GM21737 (cell line): ENCODE measurements around the gene UTS2B.
A peak's percentile ranks its signal among the peaks of the same experiment; 100 is the strongest.
"Not testable (repeated sequence)": the region's sequence is repeated elsewhere in the genome, so short reads cannot be mapped to it uniquely, and the experiment has no call there.

Experiments
- ATAC-seq: cut with Tn5 transposase; IDR thresholded peaks from one replicate; pipeline ENCODE4 v1.9.1; 2021; ENCODE audit warnings: mild to moderate bottlenecking, moderate library complexity; ENCODE audit not compliant: unreplicated experiment

UTS2B gene

DNA sequence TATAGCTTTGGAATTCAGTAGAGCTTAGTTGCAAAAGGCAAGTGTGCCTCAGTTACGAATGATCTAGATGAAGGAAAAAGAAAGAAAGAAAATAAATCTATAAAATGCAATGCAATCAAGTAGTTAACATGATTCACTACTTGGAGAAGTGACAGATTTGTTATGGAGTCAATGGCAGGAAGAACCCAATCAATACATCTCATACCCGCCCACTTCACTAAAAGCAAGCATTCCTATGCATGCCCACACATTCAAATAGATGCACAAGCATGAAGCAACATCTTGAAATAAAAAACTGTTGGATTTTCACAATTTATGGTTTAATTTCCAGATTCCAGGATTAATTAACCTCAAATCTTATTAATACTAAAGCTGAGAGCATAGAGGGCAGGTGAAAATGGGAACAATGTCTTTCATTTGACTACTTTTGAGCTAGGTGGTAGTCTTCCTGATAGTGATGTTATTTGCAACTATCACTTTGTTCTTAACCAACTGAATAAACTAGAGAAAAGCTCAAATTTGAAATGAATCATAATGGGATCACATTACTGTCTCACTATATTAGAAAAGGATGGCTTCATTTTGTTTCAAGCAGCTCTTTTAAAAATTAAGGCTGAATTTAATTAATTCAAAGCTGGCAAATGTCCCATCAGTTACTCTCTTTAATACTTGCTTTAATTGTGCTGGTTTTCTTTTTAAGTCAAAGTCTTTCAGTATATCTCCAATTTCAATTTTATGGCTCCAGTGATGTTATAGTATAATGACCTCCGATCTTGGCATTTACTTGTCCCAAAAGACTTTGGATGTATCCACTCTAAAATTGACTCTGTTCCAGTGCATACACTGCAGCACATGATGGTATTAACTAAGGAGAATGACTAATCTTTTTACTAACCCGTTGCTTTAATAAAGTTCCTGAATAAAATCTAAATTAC, 47.8 kb downstream of the UTS2B start:
- no peak for ATAC-seq

DNA sequence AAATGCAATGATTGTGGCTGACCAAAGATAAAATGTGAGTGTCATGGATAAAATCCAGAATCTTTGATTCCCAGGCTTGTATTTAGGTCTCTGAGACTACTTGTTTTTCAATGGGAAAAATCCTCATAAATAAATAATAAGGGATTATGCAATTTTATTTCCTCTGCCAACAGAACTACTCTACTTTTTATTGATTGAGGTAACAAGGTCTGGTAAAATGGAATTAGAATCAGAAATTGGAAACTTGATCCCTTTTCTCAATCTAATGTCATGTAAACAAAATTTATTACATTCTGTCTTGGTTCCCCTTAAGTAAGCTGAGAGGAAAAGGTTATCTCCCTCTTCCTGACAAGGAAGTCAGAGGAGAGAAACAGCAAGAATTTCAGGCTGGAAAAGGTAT, 49.4 kb downstream of the UTS2B start:
- ATAC-seq: no peak

DNA sequence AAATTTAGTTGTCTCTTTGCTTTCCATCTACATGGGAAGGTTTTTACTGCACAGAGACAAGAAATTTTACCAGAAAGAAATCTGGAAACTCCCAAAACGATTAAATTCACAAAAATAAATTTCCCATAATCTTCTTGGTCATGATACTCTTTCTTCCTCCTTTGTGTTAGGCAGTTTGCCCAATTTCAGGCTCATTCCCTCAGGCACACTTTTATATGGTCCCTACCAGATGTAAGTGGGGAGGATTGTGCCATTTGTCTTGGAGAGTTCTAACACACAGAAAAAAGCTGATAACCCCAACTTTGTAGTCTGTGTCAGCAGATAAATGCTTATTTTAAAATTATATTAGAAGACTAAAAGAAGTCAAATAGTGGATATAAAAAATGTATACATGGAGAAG, 50.2 kb downstream of the UTS2B start:
- ATAC-seq: no peak

DNA sequence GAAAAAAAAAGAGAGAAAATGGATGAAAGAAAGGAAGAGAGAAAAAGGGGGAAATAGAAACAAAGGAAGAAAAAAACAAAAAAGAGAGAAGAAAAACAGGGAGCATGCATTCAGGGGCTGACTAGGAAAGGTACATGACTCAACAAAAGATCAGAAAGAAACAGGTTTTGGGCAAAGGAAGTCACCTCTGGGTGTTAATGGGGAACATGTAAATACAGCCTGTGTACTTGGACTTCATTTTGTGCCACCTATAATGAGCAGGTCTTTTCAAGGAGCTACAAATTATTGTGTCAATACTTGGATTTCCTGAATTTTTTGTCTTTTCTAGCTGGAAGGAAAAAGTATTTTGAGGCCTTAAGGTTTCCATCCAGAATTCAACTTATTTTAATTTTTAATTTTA, 54.6 kb downstream of the UTS2B start:
- no peak for ATAC-seq

DNA sequence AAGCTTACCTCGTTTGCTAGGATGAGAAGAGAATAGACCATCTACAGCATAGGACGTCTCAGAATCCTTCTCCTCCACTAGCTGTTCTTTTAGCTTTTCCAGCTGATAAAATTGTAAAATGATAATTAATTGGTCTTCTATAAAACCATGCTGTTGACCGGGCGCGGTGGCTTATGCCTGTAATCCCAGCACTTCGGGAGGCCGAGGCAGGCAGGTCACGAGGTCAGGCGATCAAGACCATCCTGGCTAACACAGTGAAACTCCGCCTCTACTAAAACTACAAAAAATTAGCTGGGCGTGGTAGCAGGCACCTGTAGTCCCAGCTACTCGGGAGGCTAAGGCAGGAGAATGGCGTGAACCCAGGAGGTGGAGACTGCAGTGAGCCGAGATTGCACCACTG, 55.1 kb downstream of the UTS2B start:
- not testable (repeated sequence) for ATAC-seq

DNA sequence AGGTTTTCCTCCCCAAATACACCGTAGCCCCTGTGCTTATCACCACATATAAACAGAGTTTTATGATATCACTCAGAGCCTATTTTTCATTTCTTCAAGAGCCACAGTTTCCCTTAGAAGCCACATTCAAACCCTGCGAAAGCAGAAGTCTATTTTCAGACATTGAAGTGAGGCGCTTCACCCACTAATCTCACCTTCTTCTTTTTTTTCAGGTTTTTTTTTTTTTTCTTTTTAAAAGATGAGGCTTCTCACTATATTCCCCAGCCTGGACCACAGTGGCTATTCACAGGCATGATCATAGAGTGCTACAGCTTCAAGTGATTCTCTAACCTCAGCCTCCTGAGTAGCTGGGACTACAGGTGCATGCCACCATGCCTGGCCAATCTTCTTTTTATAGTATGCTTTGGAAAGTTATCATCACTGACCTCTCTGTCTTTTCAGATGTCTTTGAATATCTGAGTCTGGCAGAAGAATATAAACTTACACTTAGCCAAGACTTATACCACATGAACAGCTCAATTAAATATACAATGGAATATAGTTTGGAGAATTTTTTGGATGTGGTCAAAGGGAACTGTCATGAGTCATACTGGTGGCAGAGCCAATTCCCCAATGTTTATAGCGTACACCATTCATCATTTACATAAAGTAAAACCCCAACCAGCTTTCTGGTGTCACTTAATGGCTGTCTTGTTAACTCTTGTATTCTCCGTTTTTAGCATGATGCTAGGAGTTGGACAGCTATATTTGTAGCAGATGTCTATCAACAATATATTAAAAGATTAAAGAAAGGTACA, 60.8 kb downstream of the UTS2B start:
- peak; percentile 60 for ATAC-seq

DNA sequence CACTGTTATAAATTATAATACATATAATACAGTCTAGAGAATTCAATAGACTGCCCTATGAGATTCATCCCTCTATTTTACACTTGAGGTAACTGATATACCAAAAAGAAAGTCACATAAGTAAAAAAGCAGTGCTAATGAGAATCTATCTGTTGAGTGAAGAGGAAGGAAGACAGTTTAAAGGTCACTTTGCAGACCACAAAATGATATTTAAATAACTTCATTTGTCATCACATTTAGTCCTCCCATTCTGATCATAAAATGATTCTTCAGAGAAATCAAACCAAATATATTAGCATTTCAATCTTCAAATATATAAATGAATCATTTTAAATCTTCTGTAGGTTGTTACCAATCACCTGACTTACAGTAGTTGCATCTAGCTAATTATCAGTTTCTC, 61.6 kb downstream of the UTS2B start:
- ATAC-seq: no peak

DNA sequence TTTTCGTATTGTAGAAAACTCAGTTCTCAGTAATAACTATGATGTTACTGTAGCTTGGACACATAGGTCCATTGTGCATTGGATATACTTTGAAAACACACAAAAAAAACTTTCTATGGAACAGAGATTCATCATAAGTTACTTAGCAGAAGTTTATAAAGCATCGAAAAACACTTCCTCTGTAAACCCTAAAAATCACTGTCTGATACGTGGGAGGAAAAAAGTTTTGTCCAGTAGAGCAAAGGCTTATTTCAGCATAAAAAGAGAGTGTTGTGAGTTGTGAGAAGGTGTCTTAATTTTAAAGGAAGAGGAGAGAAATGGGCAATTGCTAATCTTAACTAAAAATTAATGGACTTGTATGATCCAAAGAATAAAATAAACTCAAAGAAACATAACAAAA, 66.5 kb downstream of the UTS2B start:
- peak; percentile 23 for ATAC-seq

DNA sequence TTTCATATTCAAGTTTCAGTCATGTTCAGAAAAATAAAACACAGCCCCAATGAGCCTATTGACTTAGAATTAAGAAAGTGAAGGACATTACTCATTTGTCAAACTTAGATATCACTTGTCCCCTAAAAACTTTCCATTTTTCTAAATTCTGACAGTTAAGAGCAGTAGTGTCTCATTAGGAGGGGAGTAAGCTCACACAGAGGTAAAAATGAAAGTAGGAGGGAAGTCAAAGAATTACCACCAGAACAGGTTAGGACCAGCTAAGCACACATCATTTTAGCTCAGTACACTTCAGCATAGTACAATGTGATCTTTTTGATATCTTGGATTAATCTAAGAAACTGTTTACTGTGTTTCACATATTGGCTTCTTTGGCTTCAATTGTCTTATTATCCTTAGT, 67.0 kb downstream of the UTS2B start:
- peak; percentile 85 for ATAC-seq

DNA sequence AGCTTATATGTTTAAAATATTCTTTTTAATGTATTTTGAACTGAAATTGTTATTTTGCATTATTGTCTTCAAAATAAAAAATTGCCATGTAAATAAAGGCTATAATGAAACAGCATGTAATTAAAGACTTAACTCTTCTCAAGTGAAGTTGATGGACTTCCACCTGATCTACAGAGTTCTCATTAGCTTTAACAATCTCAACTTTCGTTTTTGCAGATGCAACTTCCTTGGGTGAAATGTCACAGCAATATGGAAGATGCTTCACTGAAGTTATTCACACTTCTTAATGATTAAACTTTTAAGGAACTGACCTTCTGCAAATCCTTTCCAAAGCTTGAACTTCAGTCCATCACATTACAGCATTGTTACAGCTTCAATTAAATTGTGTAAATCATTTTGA, 67.7 kb downstream of the UTS2B start:
- peak; percentile 47 for ATAC-seq

DNA sequence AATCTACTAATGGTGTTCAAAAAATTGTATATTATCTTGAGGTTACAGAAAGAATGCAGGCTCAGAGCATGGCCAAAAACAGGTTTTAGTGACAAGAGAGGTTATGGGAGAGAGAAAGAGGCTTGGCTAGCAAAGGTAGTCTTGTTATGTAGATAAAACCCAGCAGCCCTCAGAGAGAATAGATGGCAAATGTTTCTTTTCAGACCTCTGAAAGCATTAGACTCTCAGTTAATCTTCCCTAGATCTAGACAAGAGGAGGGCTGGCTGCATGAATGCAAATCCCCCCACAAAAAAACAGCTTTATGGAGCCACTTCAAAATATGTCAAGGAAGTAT, 69.1 kb downstream of the UTS2B start:
- no peak for ATAC-seq

DNA sequence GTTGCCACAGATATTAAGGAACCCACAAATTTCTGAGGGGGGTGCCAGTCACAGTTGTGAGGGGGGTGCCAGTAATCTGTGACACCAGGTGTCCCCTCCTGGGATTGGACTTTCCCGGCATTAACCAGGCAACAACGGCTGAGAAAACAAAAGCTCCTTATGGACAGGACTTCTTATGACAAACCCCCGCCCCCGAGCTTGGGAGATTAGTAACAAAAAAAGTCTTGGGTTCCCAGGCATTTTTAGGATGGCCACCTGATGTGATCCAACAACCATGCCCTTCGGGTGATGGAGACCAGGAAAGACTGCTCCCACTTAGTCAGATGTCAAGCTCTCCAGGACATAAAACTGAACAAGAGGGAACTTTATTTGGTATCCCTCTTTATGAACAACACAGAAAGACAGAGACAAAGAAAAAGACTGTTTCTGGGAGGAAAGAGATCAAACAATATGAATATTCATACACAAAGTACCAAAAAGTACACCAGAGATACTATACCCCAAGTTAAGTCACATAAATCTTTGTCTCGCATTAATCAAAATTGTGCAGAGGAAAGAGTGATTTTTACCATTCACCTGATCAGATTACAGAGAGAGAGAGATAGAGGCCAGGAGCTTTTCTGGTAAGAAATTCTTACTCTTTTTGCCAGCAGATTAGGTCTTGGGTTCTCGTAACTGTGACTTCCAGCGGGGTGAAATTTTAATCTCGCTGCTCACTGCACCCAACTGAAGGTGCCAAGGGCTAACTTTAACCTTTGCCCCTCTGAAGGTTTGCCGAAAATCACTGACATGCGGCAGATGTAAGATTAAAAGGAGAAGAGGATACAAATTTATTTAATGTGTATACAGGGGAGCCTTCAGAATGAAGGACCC, 69.7 kb downstream of the UTS2B start:
- no peak for ATAC-seq

DNA sequence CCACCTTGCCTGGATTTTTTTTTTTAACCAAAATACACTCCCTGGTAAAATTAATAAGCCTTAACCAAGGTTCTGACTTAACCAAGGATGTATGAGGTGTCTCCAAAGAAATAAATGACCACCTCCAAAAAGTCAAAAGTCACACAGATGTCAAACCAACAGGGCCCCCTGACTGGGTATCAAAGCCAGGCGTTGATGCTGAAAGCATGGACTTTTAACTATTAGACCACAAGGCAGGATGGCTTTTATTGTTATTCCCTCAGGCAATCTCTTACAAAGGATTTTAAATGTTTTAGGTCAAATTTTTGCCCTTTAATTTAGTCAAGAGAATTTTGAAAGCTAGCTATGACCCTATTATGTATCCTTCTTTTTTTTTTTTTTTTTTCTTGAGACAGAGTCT, 70.8 kb downstream of the UTS2B start:
- ATAC-seq: no peak

DNA sequence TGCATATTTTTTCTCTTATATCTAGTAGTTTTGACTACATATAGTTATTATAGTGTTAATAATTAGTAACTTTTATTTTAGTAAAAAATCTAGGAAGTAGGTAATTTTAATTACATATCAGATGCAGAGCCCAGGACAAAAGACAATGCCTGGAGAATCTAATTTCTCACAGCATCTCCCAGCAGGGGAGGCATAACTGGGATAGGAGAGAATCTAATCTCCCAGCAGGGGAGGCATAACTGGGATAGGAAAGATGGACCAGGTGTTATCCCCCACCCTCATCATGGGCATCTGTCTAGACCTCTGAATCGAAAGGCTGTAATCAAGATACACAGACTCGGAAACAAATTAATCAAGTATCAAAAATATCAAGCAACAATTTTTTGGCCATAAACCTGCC, 73.0 kb downstream of the UTS2B start:
- no peak for ATAC-seq

DNA sequence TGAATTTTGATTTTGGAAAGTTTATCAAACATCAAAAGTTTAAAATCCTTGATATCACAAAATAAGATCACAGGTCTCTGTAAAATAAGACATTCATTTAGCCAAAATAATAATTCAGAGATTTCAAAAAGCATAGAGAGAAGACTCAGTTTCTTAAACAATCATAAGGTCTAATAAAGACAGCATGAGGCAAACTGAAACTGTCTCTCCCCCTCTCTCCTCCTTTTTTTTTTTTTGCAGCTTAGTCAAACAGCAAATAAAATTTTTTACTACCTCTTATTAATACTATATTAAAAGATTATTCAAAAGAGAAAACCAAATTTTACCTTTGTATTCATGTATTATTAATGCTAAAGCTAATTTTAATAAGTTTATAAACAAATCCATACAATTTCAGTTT, 73.9 kb downstream of the UTS2B start:
- no peak for ATAC-seq

DNA sequence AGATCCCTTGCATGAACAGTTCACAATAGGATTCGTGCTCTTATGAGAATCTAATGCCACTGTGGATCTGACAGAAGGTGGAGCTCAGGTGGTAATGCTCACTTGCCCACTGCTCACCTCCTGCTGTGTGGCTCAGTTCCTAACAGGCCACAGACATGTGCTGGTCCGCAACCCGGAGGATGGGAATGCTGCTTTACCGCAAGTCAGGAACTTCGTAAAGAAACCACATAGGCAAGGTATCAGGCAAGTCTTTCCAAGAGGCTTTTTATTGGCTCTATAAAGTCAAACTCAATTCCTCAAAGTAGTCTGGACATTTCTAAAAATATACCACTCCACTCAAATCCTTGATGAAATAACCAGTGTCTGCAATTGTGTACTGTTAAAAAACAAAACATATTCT, 75.2 kb downstream of the UTS2B start:
- ATAC-seq: no peak

DNA sequence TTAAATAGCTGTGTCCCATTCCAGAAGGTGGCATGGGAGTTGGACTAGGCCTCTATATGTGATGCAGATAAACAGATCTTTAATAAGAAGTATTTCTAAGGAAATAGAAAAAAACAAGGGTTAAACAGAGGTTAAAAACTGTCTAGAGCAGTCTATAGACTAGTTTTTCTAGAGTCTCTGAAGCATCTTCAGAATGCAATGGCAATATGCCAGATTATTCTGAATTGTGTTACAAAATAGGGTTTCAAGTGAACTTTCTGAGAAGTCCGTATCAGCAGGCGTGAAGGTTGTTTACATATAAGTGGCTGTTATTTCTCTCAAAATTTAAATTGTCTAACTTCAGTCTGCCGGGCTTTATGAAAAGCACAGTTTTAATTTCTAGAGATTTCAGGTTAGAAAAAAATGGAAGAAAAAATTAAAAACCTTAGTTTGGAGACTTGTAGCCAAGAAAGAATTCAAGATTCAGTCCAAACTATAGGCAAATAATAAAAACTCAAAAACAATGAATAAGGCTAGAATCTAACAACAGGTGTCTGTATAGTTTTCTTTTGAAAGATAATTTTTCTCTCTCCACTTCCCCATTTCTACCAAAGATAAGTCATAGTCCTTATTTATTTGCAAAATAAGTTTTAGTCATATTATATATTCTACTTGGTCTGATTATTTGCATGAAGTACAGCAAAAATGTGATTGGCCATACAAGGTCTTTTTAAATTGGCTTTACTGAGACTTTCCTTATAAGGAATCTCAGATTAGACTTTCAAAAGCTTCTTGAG, 76.0 kb downstream of the UTS2B start:
- no peak for ATAC-seq

DNA sequence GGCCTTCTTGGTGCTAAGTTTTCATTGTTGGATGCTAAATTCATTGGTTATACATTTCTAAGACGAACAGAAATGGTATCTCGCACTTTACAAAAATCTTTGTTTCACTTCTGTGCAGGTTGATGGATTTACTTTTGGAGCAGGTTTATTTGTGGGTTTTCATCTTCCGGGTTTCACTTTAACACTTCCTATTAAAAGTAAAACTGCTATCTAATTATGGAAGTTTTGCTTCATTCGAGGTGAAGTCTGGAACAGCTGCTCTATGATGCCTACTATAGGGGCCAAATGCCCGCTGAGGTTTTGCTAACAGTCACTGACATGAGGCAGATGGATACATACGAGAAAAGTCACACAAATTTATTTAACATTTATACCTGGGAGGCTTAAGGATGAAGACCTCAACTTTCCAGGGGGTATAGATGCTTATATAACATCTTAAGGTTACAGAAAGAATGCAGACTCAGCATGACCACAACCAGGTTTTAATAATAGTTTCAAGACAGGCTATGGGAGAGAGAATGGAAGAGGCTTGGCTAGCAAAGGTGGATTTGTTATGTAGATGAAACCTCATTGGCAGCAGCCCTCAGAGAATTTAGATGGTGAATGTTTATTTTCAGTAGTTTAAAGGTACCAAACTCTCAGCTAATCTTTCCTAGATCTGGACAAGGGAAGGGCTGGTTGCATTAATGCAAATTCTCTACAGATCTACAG, 77.1 kb downstream of the UTS2B start:
- no peak for ATAC-seq

DNA sequence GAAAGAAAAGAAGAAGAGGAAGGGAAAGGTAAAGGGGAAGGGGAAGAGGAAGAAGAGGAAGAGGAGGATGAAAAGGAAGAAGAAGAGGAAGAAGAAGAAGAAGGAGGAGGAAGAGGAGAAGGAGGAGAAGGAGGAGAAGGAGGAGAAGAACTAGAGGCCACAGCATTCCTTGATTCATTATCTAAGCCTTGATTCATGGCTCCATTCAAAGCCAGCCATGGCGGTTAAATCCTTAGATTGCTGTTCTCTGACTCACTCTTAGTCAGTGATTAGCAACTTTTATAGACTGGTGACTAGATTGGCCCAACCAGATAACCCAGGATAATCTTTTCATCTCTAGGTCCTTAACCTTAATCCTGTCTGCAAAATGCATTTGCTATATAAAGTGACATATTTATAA, 83.7 kb downstream of the UTS2B start:
- no peak for ATAC-seq

DNA sequence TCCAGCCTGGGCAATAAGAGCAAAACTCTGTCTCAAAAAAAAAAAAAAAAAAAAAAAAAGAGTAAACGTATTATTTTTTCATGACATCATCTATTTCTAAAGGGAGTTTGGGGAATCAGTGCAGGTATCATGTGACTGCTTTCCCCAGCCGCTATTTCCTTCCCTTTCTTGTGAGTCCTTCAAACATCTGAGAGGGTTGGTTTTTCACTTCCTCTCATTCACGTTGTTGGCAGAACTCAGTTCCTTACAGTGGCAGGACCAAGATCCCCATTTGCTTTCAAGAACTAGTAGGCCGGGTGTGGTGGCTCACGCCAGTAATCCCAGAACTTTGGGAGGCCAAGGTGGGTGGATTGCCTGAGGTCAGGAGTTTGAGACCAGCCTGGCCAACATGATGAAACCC, 84.3 kb downstream of the UTS2B start:
- peak; percentile 64 for ATAC-seq
